ENCODE data around the gene KCTD17.

Gene KCTD17

GRCh38 chr22:37021041-37021440 is 30.5 kb upstream of the KCTD17 start:
- DNase-seq (ENCODE audit: low read depth): no peak

- no peak for DNase-seq (ENCODE audit: low read depth)
These were observed 29.6 kb upstream of the KCTD17 start for GRCh38 chr22:37021710-37022482.

GRCh38 chr22:37022483-37023337 is 28.8 kb upstream of the KCTD17 start:
- no peak for DNase-seq (ENCODE audit: low read depth)

- no peak for DNase-seq (ENCODE audit: low read depth)
These were observed 27.7 kb upstream of the KCTD17 start for GRCh38 chr22:37023743-37024338.

GRCh38 chr22:37024339-37025157 is 27.0 kb upstream of the KCTD17 start:
- DNase-seq (ENCODE audit: low read depth): no peak

GRCh38 chr22:37025500-37026070 is 26.0 kb upstream of the KCTD17 start:
- DNase-seq (ENCODE audit: low read depth): no peak

GRCh38 chr22:37026325-37026724 is 25.2 kb upstream of the KCTD17 start:
- DNase-seq (ENCODE audit: low read depth): no peak

- DNase-seq (ENCODE audit: low read depth): no peak
These were observed 24.0 kb upstream of the KCTD17 start for GRCh38 chr22:37027556-37027955.

GRCh38 chr22:37028692-37029674 is 22.6 kb upstream of the KCTD17 start:
- no peak for DNase-seq (ENCODE audit: low read depth)

GRCh38 chr22:37030560-37031281 is 20.8 kb upstream of the KCTD17 start:
- no peak for DNase-seq (ENCODE audit: low read depth)

- DNase-seq (ENCODE audit: low read depth): no peak
These were observed 19.4 kb upstream of the KCTD17 start for GRCh38 chr22:37032134-37032534.

GRCh38 chr22:37032535-37033460 is 18.7 kb upstream of the KCTD17 start:
- no peak for DNase-seq (ENCODE audit: low read depth)

- no peak for DNase-seq (ENCODE audit: low read depth)
These were observed 17.7 kb upstream of the KCTD17 start for GRCh38 chr22:37033605-37034430.

- DNase-seq (ENCODE audit: low read depth): no peak
These were observed 14.7 kb upstream of the KCTD17 start for GRCh38 chr22:37036655-37037377.

- no peak for DNase-seq (ENCODE audit: low read depth)
These were observed 13.9 kb upstream of the KCTD17 start for GRCh38 chr22:37037669-37038068.

GRCh38 chr22:37039466-37039865 is 12.1 kb upstream of the KCTD17 start:
- no peak for DNase-seq (ENCODE audit: low read depth)

Data from HS-27A (cell line).